GM18951 (cell line): ENCODE measurements around the gene FBLN2.

ENCODE experiments used
- POLR2A ChIP-seq: IDR thresholded peaks from 4 replicates; pipeline ENCODE4 v1.6.1; 2011; ENCODE audit warnings: mild to moderate bottlenecking; ENCODE audit not compliant: insufficient read length, insufficient read depth; ENCODE audit errors: extremely low read depth
- in situ Hi-C: fragments of 300-500 bp; cut with MboI; formaldehyde crosslinking; loops from one replicate; pipeline ENCODE4 v1.12.0; 2022; ENCODE audit warnings: low sequenced_read_pairs, mixed read lengths, inconsistent platforms; ENCODE audit not compliant: unreplicated experiment

FBLN2 gene

DNA sequence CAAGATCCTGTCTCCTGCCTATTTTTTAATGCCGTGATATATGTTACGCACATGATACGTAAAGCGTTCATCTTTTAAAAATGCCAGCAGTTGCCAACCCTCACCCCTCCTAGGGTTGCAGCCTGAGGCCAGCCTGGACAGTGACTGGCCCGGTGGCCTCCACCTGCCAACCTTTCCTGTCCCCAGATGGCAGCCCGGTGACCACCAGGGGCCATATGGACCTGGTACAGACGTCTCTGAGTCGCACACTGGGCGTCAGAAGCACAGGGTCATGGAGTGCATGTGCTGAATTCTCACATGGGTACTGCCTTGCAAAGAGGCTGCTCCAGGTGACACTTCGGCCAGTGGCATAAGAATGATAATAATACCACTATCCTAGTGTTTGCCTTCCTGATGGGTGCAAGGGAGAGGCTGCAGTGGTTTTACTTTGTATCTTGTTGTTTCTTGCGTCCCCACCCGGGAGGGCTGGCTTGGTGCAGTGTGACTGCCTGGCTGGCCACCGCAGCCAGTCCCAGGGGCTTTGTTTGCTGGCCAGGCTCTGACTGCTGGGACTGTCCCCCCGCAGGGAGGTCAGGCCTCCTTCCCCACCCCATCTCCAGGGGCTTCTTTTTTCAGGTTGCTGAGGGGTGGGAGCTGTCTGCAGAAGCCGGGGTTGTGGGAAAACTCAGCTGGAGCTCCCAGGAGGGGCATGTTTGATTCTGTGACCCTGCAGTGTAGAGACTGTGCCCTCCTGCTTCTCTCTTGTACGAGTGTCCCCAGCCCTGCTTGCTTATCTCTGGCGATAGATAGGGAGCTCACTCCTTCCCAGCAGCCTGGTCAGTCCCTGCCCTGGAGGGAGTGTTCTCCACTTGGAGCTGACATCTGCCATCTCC is 16.9 kb downstream of the FBLN2 start:
- in situ Hi-C loops: no loop called here
- TF ChIP-seq POLR2A: no peak

DNA sequence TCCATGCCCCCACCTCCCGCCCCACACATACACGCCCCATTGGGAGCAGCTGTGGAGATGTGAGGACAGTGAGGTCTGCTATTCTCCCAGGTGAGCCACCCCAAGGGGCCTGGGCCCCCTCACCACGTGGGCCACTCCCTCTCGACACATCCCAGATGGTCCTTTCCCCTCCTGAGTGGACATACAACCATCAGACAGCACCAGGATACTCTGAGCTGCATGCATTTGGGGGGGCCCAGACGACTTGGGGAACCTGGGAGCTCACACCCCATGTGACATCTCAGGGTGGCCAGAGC is 17.5 kb downstream of the FBLN2 start:
- in situ Hi-C loops: no loop called here
- TF ChIP-seq POLR2A: no peak

DNA sequence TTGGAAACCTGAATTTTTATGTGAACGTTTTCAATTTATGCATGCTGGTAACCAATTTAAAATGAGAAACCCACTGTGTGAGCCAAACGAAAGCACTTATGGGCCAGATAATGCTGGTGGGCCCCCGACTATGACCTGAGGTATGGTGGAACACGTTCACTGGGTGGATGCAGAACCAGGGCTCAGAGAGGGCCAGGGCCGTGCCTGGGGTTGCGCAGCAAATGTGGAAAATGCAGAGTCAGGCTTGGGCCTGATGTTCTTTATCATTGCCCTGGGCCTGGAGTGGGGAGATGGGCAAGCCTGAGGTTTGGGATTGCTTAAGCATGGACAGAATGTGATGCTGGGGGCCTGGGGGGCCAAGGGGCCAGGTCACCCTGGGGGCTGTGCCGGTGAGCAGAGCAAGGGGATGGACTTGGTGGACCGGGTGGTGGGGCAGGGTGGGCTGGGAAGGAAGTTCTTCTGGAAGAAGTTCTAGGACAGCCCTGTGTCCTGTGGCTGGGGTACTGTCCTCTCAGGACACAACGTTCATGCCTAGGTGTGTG is 17.9 kb downstream of the FBLN2 start:
- in situ Hi-C loops: no loop called here
- no peak for TF ChIP-seq POLR2A

GRCh38 chr3:13567684-13568514 is 19.0 kb downstream of the FBLN2 start:
- in situ Hi-C loops: no loop called here
- TF ChIP-seq POLR2A: no peak

DNA sequence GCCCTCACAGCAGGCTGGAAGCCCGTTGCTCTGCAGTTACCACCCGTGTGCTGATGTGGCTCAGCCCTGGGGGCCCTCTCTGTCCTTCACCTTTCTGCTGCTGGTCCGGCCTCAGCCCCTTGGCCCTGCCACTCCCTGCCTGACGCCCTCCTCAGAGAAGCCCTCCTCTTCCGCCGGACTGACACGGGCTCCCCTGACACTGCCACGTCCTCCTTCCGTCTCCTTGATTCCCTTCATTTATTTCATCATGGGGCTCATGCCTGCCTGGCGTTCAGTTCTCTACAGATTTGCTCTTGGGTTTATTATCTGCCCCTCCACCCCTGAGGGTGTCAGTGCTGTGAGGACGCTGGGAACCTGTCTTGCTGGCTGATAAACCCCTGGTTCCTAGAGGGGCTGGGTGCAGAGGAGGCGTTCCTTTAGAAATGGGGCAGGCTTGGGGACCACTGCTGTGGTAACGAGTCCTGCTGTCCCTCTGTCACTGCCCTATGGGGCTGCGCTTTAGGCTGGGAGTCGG is 19.6 kb downstream of the FBLN2 start:
- in situ Hi-C loops: no loop called here
- TF ChIP-seq POLR2A: no peak

DNA sequence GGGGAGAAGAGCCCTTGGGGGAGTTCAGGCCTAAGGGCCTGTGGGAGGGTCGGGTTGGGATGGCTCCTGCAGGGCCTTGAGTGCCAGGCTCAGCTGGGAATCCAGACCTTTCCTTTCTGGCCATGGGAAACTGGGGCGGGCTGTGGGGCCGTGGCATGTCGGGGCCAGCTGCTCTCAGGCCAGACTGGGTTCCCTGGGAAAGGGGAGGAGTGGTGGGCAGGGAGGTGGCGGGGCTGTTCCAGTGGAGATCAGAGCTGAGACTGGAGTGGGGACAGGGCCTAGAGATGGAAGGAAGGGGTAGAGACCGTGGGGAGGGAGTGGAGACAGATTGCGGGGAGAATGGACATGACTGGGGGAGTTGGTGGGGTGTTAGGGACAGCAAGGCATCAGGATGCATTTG is 20.3 kb downstream of the FBLN2 start:
- no peak for TF ChIP-seq POLR2A

DNA sequence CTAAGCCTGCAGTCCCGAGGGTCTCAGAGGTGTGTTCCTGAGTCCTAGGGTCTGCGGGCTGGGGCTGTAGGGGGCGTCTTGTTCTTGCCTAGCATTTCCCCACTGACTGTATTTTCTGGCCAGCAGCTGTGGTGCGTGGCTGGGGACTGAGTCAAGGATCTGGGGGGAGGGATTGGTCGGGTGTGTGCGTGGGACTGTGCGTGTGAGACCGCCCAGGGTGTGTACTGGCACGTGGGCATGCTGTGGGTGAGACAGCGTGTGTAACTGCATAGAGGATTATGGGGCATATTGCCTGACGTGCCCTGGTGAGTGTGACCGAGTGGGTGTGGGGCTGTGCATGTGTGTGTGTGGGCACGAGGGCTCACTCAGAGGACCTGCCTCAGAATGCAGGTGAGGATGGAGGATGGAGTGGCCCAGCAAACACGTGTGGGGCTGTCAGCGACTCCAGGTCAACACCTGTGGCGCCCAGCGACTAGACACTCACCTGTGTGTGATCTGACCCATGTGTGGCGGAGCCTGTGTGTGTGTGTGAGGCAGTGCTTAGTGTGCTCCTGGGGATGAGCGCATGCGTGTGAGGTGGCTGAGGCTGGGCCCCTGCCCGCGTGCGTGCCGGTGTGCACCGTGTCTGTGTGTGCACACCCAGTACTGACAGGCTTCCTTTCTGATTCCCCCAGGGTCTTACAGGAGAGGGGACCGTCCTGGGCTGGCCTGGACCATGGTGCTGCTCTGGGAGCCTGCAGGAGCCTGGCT is 20.9 kb downstream of the FBLN2 start:
- no peak for TF ChIP-seq POLR2A
- in situ Hi-C loops: no loop called here

More for the DNA sequence above, 20.3 kb downstream of the FBLN2 start:
- in situ Hi-C loops: no loop called here

- no peak for TF ChIP-seq POLR2A
- in situ Hi-C loops: no loop called here
These were observed 21.7 kb downstream of the FBLN2 start for GRCh38 chr3:13570391-13571194.

DNA sequence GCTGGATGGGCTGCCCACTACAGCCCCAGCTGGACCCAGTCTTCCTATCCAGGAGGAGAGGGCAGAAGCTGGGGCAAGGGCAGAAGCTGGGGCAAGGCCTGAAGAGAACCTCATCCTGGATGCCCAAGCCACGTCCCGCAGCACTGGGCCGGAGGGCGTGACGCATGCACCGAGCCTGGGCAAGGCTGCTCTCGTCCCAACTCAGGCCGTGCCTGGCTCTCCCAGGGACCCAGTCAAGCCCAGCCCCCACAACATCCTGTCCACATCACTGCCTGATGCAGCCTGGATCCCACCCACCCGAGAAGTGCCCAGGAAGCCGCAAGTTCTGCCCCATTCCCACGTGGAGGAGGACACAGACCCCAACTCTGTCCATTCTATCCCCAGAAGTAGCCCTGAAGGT is 22.3 kb downstream of the FBLN2 start:
- in situ Hi-C loops: no loop called here
- no peak for TF ChIP-seq POLR2A

- TF ChIP-seq POLR2A: no peak
- in situ Hi-C loops: no loop called here
These were observed 23.2 kb downstream of the FBLN2 start for GRCh38 chr3:13571831-13572750.

GRCh38 chr3:13572926-13573623 is 24.1 kb downstream of the FBLN2 start:
- in situ Hi-C loops: no loop called here
- TF ChIP-seq POLR2A: no peak
